Stimulated activated naive B cell treated with anti-CD40 and anti-IgM and Interleukin-4, amounts not matched to agents 10 μg/mL and 1 μg/mL and 100 μg/mL, for 72 hours (primary cell): ENCODE measurements around the gene ANKFN1.

Experiments
- ATAC-seq, 2 donors: fragments of 150-1000 bp; cut with Tn5 transposase; replicated peaks; 2 replicates each; pipeline ENCODE4 v1.10.0; 2021; ENCODE audit warnings: moderate library complexity in 1 of 2
- DNase-seq: peaks from one replicate; pipeline ENCODE4 v3.0.0; 2021
- H3K27ac Mint-ChIP-seq: one replicate; pipeline ENCODE4 v1.8.0; 2022; ENCODE audit warnings: mild to moderate bottlenecking, mixed read lengths
- H3K27me3 Mint-ChIP-seq, 2 donors: one replicate each; pipeline ENCODE4 v1.8.0; 2022; ENCODE audit warnings: mixed read lengths in 2 of 2
- H3K36me3 Mint-ChIP-seq, 2 donors: one replicate each; pipeline ENCODE4 v1.8.0; 2022; ENCODE audit warnings: mixed read lengths in 2 of 2, mild to moderate bottlenecking in 1 of 2
- H3K4me1 Mint-ChIP-seq, 2 donors: one replicate each; pipeline ENCODE4 v1.8.0; 2022; ENCODE audit warnings: mixed read lengths in 2 of 2, mild to moderate bottlenecking in 1 of 2
- H3K4me3 Mint-ChIP-seq, 2 donors: one replicate each; pipeline ENCODE4 v1.8.0; 2022; ENCODE audit warnings: mild to moderate bottlenecking in 2 of 2, mixed read lengths in 2 of 2, moderate library complexity in 1 of 2
- H3K9me3 Mint-ChIP-seq, 2 donors: one replicate each; pipeline ENCODE4 v1.8.0; 2022; ENCODE audit warnings: mixed read lengths in 2 of 2, mild to moderate bottlenecking in 1 of 2

Gene ANKFN1

DNA sequence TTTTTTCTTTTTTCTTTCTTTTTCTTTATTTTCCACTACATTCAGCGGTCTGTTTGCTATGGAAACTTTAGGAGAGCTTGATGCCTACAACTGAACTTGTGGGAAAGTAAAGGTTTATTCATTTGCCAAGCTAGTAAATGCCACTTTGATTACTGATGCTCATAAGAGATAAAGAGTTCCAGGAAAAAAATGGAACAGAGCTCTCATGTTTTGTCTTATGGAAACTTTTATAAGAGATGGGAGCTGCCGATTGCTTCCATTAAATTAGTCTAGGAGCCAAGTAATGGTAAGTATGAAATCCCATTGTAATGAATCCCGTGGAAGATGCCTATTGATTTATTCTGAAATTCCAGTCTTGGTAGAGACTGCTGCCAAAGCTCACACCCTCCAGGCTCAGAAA is 7.1 kb downstream of the ANKFN1 start:
- Mint-ChIP-seq H3K4me3 (no peak overlapping the region), H3K9me3 (no peaks in the 10 kb centered on the region), H3K4me1 (no peaks in the 10 kb centered on the region), H3K27me3 (no peaks in the 10 kb centered on the region), H3K36me3 (no peaks in the 10 kb centered on the region), H3K27ac (no peak overlapping the region)
- DNase-seq = no peak
- no peak for ATAC-seq

DNA sequence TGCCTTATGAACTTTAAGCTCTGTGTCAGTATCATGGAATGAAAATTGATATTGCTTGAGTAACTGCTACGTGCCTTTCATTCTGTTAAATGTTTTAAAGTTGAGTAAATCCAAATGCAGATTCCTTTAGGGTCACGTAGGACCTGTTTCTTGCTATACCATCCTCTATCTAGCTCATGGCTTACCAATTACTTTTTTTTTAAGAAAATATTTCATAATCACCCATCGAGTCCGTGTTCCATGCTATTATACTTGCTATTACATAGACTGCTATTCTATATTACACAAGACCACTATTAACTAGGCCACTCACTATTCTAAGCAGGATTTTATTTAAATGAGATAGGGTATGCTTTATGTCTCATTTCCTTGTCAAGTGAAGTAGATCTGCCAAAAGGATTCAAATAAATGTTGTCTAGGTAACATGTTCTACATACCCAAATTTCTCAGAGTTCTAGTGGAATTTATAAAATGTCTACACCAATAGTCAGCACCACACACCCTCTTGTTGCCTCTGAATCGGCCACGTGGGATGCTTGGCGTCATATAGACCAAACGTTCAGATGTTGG is 11.9 kb downstream of the ANKFN1 start:
- Mint-ChIP-seq H3K4me3 (no peak overlapping the region), H3K9me3 (no peaks in the 10 kb centered on the region), H3K36me3 (no peaks in the 10 kb centered on the region), H3K27ac (no peak overlapping the region), H3K4me1 (no peaks in the 10 kb centered on the region), H3K27me3 (no peaks in the 10 kb centered on the region)
- ATAC-seq = no peak
- DNase-seq = no peak

DNA sequence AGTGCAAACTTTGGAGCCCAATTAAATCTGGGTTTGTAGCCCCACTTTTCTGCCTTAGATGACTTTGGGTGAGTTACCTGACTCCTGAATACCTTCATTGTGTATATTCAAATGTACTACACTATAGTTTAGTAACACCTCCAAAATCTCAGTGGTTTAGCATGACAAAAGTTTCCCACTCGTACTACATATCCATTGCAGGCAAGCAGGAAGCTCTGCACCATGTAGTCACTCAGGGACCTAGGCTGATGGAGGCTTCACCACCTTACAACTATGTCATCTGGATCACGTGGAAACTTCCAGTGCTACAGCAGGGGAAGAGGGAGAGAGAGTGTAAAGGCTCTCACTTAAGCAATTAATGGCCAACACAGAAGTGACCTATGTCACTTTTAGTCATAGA is 14.2 kb downstream of the ANKFN1 start:
- no peaks in the 10 kb centered on the region for H3K27me3 Mint-ChIP-seq
- DNase-seq = no peak

DNA sequence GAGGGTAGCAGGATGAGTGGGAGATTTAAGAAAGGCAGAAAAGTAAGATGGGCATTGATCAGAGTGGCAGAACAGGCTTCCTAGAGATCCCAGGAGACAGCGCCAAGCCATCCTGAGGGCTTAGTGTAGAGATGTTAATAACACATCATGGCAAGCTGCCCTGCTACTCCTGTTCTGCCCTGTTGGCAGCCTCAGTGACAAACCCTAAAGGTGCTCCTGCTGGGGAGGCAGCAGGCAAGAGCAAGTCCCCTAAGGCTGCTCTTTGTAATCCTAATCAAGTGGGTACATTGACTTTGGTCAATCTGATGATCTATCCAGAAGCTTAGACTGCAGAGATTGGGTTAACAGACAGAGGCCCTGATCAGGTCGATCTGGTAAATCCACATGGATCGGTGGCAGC is 16.3 kb downstream of the ANKFN1 start:
- no peaks in the 10 kb centered on the region for H3K27me3 Mint-ChIP-seq
- ATAC-seq = no peak
- H3K36me3 Mint-ChIP-seq = no peaks in the 10 kb centered on the region

More for the DNA sequence above, 14.2 kb downstream of the ANKFN1 start:
- Mint-ChIP-seq H3K4me3 (no peak overlapping the region), H3K4me1 (no peaks in the 10 kb centered on the region), H3K36me3 (no peaks in the 10 kb centered on the region), H3K27ac (no peak overlapping the region), H3K9me3 (no peaks in the 10 kb centered on the region)
- no peak for ATAC-seq

DNA sequence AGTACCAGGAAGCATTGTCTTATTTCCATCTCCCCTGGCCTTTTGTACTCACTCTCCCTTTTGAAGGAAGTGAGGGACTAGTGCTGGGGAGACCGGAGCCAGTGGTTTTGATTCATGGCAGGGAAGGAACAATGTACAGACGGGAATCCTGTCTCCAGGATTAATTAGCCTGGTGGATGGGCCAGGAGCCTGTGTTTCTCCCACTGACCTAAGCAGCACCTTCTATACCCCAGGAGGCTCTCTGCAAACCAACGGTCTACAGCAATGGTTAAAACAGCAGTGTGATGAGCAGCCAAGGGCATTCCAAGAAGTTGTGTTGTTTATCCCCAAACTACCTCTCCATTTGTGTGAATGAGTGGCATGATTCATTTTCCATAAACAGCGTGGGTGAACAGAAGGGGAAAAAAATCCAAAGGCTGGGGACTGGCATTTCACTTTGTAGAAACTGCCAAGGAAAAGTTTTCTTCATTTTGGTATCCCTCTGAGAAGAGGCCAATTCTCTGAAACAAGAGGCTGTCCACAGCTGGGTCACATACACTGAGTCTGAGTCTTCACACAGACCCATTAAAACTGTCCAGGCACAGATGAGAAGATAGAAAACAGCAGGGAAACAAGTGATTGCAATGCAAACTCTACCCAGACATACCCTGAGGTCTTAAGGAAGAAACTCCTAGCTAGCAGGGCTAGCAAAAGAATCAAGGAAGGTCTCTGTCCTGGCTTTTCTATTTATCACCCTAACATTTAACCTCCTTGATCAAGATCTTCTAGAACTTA is 18.1 kb downstream of the ANKFN1 start:
- Mint-ChIP-seq H3K9me3 (no peaks in the 10 kb centered on the region), H3K4me1 (no peaks in the 10 kb centered on the region), H3K36me3 (no peaks in the 10 kb centered on the region), H3K4me3 (no peak overlapping the region), H3K27ac (no peak overlapping the region), H3K27me3 (no peaks in the 10 kb centered on the region)
- no peak for DNase-seq
- no peak for ATAC-seq

More for the DNA sequence above, 16.3 kb downstream of the ANKFN1 start:
- no peaks in the 10 kb centered on the region for H3K4me1 Mint-ChIP-seq
- no peaks in the 10 kb centered on the region for H3K9me3 Mint-ChIP-seq
- no peak overlapping the region for H3K27ac Mint-ChIP-seq
- no peak overlapping the region for H3K4me3 Mint-ChIP-seq
- DNase-seq = no peak

DNA sequence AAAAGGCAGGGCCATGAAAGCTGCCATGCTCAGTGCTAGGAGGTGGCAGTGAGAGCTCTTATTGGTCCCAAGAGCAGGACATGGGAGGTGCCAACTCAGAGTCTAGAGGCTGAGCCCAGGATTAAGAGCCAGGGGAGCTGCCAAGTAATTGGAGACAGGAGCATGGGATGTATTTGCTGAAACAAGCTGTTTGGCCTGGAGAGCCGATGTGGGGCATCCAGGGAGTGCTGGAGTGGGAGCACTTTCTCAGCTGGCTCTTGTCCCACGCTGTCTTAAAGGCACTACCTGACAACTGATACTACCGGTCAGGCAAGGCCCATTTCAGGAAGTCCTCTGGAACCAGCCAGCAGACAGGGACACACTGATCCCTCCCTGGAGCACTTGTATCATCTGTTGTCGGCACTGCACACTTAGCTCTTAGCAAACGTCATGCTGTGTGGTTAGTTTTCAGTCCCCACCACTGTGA is 19.3 kb downstream of the ANKFN1 start:
- Mint-ChIP-seq H3K36me3 (no peaks in the 10 kb centered on the region), H3K9me3 (no peaks in the 10 kb centered on the region), H3K4me1 (no peaks in the 10 kb centered on the region), H3K4me3 (no peak overlapping the region), H3K27me3 (no peaks in the 10 kb centered on the region), H3K27ac (no peak overlapping the region)
- no peak for ATAC-seq
- DNase-seq = no peak

DNA sequence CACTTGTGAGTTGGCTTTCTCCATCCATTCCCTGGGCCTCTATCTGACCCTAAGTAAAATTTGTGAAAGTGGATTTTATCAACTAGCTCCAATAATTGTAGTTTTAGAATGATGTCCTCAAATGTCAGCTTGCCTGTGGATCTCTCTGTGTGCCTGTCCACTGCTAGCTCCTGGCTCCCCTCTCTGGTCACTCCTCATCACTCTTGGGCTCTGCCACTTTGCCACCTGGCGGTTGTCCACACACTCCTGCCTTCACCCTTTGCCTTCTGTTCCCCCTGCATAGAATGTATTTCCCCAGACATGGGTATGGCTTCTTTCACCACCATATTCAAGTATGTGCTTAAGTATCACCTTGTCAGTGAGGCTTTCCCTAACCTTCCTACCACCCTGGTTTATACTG is 19.8 kb downstream of the ANKFN1 start:
- H3K27ac Mint-ChIP-seq = no peak overlapping the region
- H3K27me3 Mint-ChIP-seq = no peaks in the 10 kb centered on the region
- DNase-seq (no peak), ATAC-seq (no peak)
- no peaks in the 10 kb centered on the region for H3K36me3 Mint-ChIP-seq
- H3K4me1 Mint-ChIP-seq = no peaks in the 10 kb centered on the region
- H3K4me3 Mint-ChIP-seq = no peak overlapping the region
- H3K9me3 Mint-ChIP-seq = no peaks in the 10 kb centered on the region

DNA sequence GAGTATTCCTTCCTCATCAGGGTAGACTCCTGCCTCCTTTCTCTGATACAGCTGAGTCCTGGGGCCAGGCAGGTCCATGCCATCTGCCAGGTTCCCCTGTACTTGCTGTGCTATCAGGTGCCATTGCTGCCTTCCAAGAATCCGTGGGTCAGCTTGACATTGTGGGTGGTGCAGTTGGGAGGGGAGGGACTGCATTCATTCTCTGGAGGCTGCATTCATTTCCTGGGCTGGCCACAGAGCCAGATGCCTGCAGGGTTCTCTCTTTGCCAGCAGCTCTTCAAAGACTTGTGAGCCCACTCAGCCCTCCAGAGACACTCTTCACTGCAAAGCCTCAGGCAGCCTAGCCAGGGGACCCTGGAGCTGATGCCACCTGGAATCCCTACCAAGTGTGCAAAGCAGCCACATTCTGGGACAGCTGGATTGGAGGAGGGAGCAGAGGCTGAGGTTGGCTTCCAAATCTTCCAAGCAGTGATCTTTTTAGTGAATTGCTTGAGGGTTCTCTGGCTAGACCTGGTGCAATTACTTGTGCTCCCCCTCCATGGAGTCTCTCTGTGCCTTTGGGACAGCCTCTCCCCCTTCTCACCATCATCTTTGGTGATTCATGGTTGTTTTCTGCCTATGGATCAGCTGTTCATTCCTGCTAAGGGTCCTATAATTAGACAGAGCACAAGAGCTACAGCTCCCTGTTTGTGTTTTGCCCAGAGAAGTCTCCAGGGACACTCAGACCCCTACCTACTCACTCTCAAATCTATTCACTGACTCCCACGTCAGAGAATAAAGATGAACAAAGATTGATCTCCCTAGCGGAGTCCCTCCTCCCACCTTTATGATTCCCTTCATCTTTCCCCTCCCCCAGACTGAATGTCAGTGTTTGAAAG is 20.9 kb downstream of the ANKFN1 start:
- H3K4me3 Mint-ChIP-seq = no peak overlapping the region
- H3K27ac Mint-ChIP-seq = no peak overlapping the region
- no peaks in the 10 kb centered on the region for H3K27me3 Mint-ChIP-seq
- H3K4me1 Mint-ChIP-seq = no peaks in the 10 kb centered on the region
- DNase-seq = no peak
- no peak for ATAC-seq
- H3K36me3 Mint-ChIP-seq = no peaks in the 10 kb centered on the region
- no peaks in the 10 kb centered on the region for H3K9me3 Mint-ChIP-seq

DNA sequence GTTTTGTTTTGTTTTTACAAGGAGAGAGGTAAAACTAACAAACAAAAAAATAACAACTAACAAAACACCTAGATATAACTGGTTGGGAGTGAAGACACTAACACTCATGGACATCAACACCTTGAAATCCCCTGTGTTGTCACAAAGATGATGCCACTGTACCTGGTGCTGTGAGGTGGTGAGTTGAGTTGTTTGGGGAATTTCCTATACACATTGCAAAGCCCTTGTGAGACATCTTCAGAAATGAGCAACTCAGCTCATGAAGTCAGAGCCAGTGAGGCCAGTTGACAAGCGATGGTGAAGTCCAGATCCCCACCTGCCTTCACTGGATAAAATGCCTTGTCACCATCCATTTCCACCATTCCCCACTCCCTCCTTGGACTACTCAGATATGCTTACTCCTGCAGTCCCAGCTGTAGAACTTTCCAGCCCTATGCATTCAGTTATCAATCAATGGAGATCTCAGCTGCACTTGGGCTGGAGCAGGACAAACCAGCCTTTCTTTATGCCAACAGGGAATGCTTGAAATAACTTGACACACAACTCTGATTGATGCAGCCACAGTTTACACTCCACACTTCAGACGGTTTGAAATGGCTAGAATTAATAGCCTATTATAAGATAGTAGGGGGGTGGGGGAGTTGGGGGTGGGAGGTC is 22.2 kb downstream of the ANKFN1 start:
- Mint-ChIP-seq H3K36me3 (no peaks in the 10 kb centered on the region), H3K27ac (peak overlapping the region; percentile 47), H3K4me1 (no peaks in the 10 kb centered on the region)

DNA sequence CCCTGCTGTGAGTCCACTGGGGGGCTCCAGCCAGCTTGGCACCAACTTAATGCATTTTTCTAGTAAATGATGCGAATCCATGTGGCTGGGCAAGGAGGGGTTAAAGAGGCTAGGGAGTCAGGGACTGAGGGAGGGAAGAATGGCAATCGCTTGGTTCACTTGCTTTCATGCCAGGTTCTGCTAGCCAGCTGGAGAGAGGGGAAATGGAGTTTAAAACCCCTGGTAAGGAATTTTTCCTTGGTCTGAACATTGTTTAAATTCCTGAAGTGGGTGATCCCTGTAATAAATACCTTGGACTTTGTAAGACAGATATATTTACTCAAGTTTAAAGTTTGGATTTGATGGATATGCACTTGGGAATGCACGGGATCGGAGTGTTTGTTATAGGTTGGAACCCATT is 22.8 kb downstream of the ANKFN1 start:
- DNase-seq (no peak), ATAC-seq (no peak)
- H3K4me3 Mint-ChIP-seq = no peak overlapping the region
- no peak overlapping the region for H3K27ac Mint-ChIP-seq
- no peaks in the 10 kb centered on the region for H3K36me3 Mint-ChIP-seq
- H3K4me1 Mint-ChIP-seq = no peaks in the 10 kb centered on the region
- H3K9me3 Mint-ChIP-seq = no peaks in the 10 kb centered on the region
- H3K27me3 Mint-ChIP-seq = no peaks in the 10 kb centered on the region

More for the DNA sequence above, 22.2 kb downstream of the ANKFN1 start:
- Mint-ChIP-seq H3K4me3 (no peak overlapping the region), H3K27me3 (no peaks in the 10 kb centered on the region), H3K9me3 (no peaks in the 10 kb centered on the region)
- DNase-seq (no peak), ATAC-seq (no peak)

DNA sequence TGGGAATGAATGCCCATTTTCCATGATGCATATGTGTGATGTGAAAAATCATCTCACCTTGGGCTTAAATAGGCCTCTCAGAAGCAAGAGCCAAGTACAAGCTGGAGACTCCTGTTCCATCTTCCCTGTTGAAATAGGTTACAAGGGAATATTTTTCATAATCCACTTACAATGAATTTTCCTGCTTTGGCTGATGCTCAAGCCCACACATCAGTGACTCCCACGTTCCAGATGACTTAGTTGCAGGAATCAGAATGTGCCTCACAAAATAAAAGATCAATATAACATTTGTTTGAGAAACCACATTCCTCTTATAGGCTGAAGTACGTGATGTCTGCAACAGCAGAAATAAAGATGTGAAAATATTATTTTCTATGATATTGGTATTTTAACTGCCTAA is 24.1 kb downstream of the ANKFN1 start:
- no peak for ATAC-seq

DNA sequence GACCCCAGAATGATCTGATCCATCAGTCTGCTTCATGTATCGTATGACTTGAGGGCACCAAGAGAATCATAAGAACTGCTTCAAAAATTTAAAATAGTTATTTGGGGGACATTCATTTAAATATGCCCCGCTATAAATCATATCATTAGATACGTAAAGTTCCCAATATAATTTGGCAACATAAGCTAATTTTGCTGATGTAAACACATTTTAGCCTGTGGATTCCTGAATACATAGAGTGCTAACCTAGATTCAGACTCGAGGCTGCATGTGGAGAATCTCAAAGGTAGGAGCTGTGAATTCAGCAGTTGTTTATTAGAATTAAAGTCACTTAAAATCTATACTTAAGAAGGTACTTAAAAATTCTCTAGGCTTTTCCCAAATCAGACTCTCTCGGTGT is 24.9 kb downstream of the ANKFN1 start:
- Mint-ChIP-seq H3K4me3 (no peak overlapping the region), H3K27ac (no peak overlapping the region), H3K36me3 (no peaks in the 10 kb centered on the region), H3K9me3 (no peaks in the 10 kb centered on the region), H3K4me1 (no peaks in the 10 kb centered on the region), H3K27me3 (no peaks in the 10 kb centered on the region)
- no peak for ATAC-seq
- DNase-seq = no peak

More for the DNA sequence above, 24.1 kb downstream of the ANKFN1 start:
- DNase-seq = no peak
- Mint-ChIP-seq H3K4me3 (no peak overlapping the region), H3K27me3 (no peaks in the 10 kb centered on the region), H3K9me3 (no peaks in the 10 kb centered on the region), H3K4me1 (no peaks in the 10 kb centered on the region), H3K36me3 (no peaks in the 10 kb centered on the region), H3K27ac (no peak overlapping the region)

DNA sequence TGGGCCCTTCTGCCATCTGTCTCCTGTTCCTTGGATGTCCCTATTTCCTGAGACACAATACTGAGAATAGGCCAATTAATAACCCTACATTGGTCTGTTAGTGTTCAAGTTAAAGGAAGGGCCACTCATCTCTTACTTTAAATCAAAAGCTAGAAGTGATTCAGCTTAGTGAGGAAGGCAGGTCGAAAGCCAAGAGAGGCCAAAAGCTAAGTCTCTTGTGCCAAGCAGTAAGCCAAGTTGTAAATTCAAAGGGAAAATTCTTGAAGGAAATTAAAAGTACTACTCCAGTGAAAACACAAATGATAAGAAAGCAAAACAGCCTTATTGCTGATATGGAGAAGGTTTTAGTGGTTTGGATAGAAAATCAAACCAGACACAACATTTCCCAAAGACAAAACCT is 28.8 kb downstream of the ANKFN1 start:
- Mint-ChIP-seq H3K27ac (no peak overlapping the region), H3K4me3 (no peak overlapping the region), H3K9me3 (no peaks in the 10 kb centered on the region), H3K36me3 (no peaks in the 10 kb centered on the region), H3K27me3 (no peaks in the 10 kb centered on the region), H3K4me1 (no peaks in the 10 kb centered on the region)
- DNase-seq (no peak), ATAC-seq (no peak)

DNA sequence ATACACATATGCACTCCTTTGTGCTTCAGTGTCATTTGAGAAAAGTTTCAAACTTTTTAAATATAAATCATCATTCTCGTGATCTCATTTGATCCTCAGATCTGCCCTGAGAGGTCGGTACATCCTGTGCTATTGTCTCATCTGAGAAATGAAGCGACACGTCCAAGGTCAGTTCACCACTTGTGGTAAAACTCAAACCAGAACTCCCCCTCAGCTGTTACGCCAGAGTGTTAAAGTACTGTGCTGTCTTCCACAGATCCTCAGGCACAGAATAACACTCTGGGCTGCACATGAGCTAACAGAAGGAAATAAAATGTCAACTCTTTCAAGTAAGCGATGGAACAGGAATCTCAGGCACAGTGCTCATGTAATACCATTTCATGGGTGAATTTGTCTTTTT is 31.4 kb downstream of the ANKFN1 start:
- no peak overlapping the region for H3K27ac Mint-ChIP-seq
- H3K36me3 Mint-ChIP-seq = no peaks in the 10 kb centered on the region
- no peaks in the 10 kb centered on the region for H3K27me3 Mint-ChIP-seq
- no peaks in the 10 kb centered on the region for H3K4me1 Mint-ChIP-seq
- H3K4me3 Mint-ChIP-seq = no peak overlapping the region
- no peaks in the 10 kb centered on the region for H3K9me3 Mint-ChIP-seq
- no peak for DNase-seq
- no peak for ATAC-seq
